Measurements from ENCODE around the gene LGALS4.

DNA sequence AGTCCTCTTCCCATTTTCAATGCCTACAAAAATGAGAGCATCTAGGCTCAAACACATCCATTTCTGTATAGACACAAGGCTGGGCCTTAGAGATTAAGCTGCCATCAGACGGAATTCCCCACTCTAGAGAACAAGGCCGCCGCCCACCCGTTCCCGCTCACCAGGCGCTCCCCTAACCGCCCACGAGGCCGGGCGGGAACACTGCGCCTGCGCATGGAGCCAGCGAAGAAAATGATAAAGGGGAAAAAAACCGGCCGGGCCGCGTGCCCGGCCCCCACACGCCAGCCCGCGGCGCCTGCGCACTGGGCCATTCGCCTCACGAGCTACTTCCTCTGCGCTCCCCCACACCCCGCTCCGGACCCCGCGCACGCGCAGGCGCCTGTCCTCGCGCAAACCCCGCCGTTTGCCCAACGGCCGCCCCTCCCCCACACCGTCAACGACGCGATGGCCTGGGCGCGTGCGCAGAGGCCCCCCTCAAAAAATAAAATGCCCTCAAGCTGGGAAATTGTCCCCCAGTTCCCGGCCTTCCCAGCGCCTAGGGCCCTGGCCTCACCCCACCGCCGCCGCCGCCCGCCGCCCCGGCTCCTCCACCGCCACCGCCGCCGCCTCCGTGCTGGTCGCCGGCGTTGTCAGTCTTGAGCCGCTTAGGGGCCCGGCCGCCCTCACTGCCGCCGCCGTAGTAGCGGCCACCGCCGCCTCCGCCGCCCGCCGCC, 36.6 kb upstream of the LGALS4 start:
- TF ChIP-seq TAF1 (IDR thresholded peaks at IDR 0.05; ENCODE audit: borderline replicate concordance, low read depth, low read length) (peak; percentile 17; the same call in 1 of the 2 replicates), EP300 (IDR thresholded peaks at IDR 0.05; ENCODE audit: borderline replicate concordance in 1 of 2, low read depth in 1 of 2, low read length in 1 of 2) (no peak), RAD21 (IDR thresholded peaks at IDR 0.05; ENCODE audit: low read length) (0 out of 2 replicates have a peak, but pooled peaks have one; percentile 4), POLR2AphosphoS5 (IDR thresholded peaks at IDR 0.05; ENCODE audit: low read depth, low read length) (no peak; the same call in 1 of the 2 replicates)
- TF ChIP-seq, protein P1, sequence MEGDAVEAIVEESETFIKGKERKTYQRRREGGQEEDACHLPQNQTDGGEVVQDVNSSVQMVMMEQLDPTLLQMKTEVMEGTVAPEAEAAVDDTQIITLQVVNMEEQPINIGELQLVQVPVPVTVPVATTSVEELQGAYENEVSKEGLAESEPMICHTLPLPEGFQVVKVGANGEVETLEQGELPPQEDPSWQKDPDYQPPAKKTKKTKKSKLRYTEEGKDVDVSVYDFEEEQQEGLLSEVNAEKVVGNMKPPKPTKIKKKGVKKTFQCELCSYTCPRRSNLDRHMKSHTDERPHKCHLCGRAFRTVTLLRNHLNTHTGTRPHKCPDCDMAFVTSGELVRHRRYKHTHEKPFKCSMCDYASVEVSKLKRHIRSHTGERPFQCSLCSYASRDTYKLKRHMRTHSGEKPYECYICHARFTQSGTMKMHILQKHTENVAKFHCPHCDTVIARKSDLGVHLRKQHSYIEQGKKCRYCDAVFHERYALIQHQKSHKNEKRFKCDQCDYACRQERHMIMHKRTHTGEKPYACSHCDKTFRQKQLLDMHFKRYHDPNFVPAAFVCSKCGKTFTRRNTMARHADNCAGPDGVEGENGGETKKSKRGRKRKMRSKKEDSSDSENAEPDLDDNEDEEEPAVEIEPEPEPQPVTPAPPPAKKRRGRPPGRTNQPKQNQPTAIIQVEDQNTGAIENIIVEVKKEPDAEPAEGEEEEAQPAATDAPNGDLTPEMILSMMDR (IDR thresholded peaks at IDR 0.05) = no peak
- TF ChIP-seq, protein P2, sequence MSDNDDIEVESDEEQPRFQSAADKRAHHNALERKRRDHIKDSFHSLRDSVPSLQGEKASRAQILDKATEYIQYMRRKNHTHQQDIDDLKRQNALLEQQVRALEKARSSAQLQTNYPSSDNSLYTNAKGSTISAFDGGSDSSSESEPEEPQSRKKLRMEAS (IDR thresholded peaks at IDR 0.05; ENCODE audit: low read depth) = peak; percentile 94
